Caco-2 (cell line): ENCODE data around the gene LRPPRC. TPM values are rescaled to one million over a fixed set of nuclear protein-coding genes. Genes with fewer than 3 reads are reported as not detected.
"Not testable (repeated sequence)": the region's sequence is repeated elsewhere in the genome, so short reads cannot be mapped to it uniquely, and the experiment has no call there.

Experiments
- BruUV-seq: library from RNA; stranded (reverse); fragments of 400-500 nt; replicated peaks from 2 replicates; lab custom pipeline; 2021; lab: Mats Ljungman, UMichigan
- CTCF ChIA-PET: fragments of 300-600 bp; sonication (Branson Sonifier 250); formaldehyde crosslinking; loops from one replicate; lab custom pipeline; 2022; ENCODE audit warnings: antibody characterized with exemption; lab: Charles Lee
- POLR2A ChIA-PET: fragments of 300-600 bp; sonication (Branson Sonifier 250); formaldehyde crosslinking; loops from one replicate; lab custom pipeline; 2022; ENCODE audit warnings: antibody characterized with exemption; lab: Charles Lee
- DNase-seq, 2 experiments: peaks; one replicate each; pipeline versions ENCODE4 v3.0.0 to v3.0.0-alpha.2; 2020 to 2022
- H3K27me3 ChIP-seq: replicated peaks from 2 replicates; pipeline ENCODE4 v1.6.0; 2011; ENCODE audit warnings: low read length; ENCODE audit not compliant: control insufficient read depth, insufficient read depth
- H3K36me3 ChIP-seq: 2 replicates; pipeline ENCODE4 v1.5.1; 2011; ENCODE audit warnings: low read length; ENCODE audit not compliant: control insufficient read depth, insufficient read depth
- H3K4me1 ChIP-seq: fragments of 250-450 bp; sonication (Bioruptor Pico); 2 replicates; pipeline ENCODE4 v1.5.1; 2020; ENCODE audit warnings: mild to moderate bottlenecking
- H3K4me3 ChIP-seq: 2 replicates; pipeline ENCODE4 v1.5.1; 2011; ENCODE audit warnings: low read depth, mild to moderate bottlenecking, control low read depth, low read length
- H3K9me3 ChIP-seq: fragments of 250-450 bp; sonication (Bioruptor Pico); 2 replicates; pipeline ENCODE4 v1.5.1; 2020; ENCODE audit warnings: mild to moderate bottlenecking, moderate library complexity
- H3K27ac Mint-ChIP-seq: one replicate; pipeline ENCODE4 v1.8.0; 2022; ENCODE audit warnings: mixed read lengths; ENCODE audit not compliant: unreplicated experiment
- H3K27me3 Mint-ChIP-seq: one replicate; pipeline ENCODE4 v1.8.0; 2022; ENCODE audit warnings: mixed read lengths; ENCODE audit not compliant: insufficient read depth, unreplicated experiment
- H3K36me3 Mint-ChIP-seq: one replicate; pipeline ENCODE4 v1.8.0; 2022; ENCODE audit warnings: mild to moderate bottlenecking, mixed read lengths; ENCODE audit not compliant: insufficient read depth, unreplicated experiment
- H3K4me1 Mint-ChIP-seq: one replicate; pipeline ENCODE4 v1.8.0; 2022; ENCODE audit warnings: low read depth, mixed read lengths; ENCODE audit not compliant: unreplicated experiment
- H3K4me3 Mint-ChIP-seq: one replicate; pipeline ENCODE4 v1.8.0; 2022; ENCODE audit warnings: mild to moderate bottlenecking, moderate library complexity, mixed read lengths; ENCODE audit not compliant: unreplicated experiment
- H3K9me3 Mint-ChIP-seq: one replicate; pipeline ENCODE4 v1.8.0; 2022; ENCODE audit warnings: mixed read lengths; ENCODE audit not compliant: unreplicated experiment
- CTCF ChIP-seq, 2 experiments: fragments of 200-600 bp in 1 of 2; IDR thresholded peaks; 1 replicate in 1 of 2; 2 replicates in 1 of 2; pipeline versions ENCODE4 v1.5.1 to v1.8.0; 2011 to 2022; ENCODE audit warnings: antibody characterized with exemption in 1 of 2, control low read depth in 1 of 2, inconsistent platforms in 1 of 2, low read depth in 1 of 2, low read length in 1 of 2, mild to moderate bottlenecking in 1 of 2, moderate library complexity in 1 of 2; ENCODE audit not compliant: insufficient read depth in 1 of 2, severe bottlenecking in 1 of 2, unreplicated experiment in 1 of 2
- intact Hi-C: fragments of 100-400 bp; cut with micrococcal nuclease; formaldehyde crosslinking; loops from one replicate; pipeline ENCODE4 v1.10.0; 2022; ENCODE audit not compliant: unreplicated experiment
- total RNA-seq: library from RNA; stranded (reverse); gene quantifications from 2 replicates; pipeline ENCODE4 v1.2.3, GENCODE V29; 2022

LRPPRC gene
- total RNA-seq, 1 experiment from 2014 or later, result 242 TPM

- intact Hi-C loops, result no loop called here
- no peak overlapping the region for H3K4me3 ChIP-seq
- H3K36me3 ChIP-seq, result peaks cover 1% of the 10 kb centered on the region; the same call in 1 of the 2 replicates
These were observed 68.3 kb downstream of the LRPPRC start for GRCh38 chr2:43927442-43927841.

GRCh38 chr2:43925431-43925830 is 70.4 kb downstream of the LRPPRC start:
- H3K36me3 Mint-ChIP-seq, result peaks cover 76% of the 10 kb centered on the region
- no peak overlapping the region for H3K4me3 ChIP-seq

More at GRCh38 chr2:43927442-43927841, 68.3 kb downstream of the LRPPRC start:
- Mint-ChIP-seq H3K9me3 (no peaks in the 10 kb centered on the region), H3K27me3 (no peaks in the 10 kb centered on the region), H3K27ac (no peak overlapping the region), H3K4me3 (no peak overlapping the region), H3K4me1 (no peaks in the 10 kb centered on the region), H3K36me3 (peaks cover 80% of the 10 kb centered on the region)
- no peak for TF ChIP-seq CTCF (IDR thresholded peaks at IDR 0.05; ENCODE audit: insufficient read depth in 1 of 2, low read depth in 1 of 2, low read length in 1 of 2, severe bottlenecking in 1 of 2, unreplicated experiment in 1 of 2)
- BruUV-seq, result no TSS peak
- H3K9me3 ChIP-seq, result no peaks in the 10 kb centered on the region
- POLR2A ChIA-PET, result no interaction called here
- H3K4me1 ChIP-seq, result no peaks in the 10 kb centered on the region
- CTCF ChIA-PET, result interaction anchor here (0.7 kb wide), 1 partner anchor 35 kb away, joined by 3 read pairs; no protein-coding TSS in a partner anchor
- no peak for DNase-seq
- no peaks in the 10 kb centered on the region for H3K27me3 ChIP-seq

GRCh38 chr2:43924463-43924862 is 71.3 kb downstream of the LRPPRC start:
- intact Hi-C loops, result no loop called here
- Histone ChIP-seq H3K36me3 (peaks cover 1% of the 10 kb centered on the region; the same call in 1 of the 2 replicates), H3K27me3 (no peaks in the 10 kb centered on the region), H3K9me3 (no peaks in the 10 kb centered on the region), H3K4me1 (peaks cover 2% of the 10 kb centered on the region; the same call in 1 of the 2 replicates), H3K4me3 (no peak overlapping the region)
- Mint-ChIP-seq H3K4me3 (no peak overlapping the region), H3K27me3 (no peaks in the 10 kb centered on the region), H3K9me3 (no peaks in the 10 kb centered on the region), H3K36me3 (peaks cover 75% of the 10 kb centered on the region), H3K27ac (no peak overlapping the region), H3K4me1 (no peaks in the 10 kb centered on the region)
- CTCF ChIA-PET, result no interaction called here
- no peak for TF ChIP-seq CTCF (IDR thresholded peaks at IDR 0.05; ENCODE audit: insufficient read depth in 1 of 2, low read depth in 1 of 2, low read length in 1 of 2, severe bottlenecking in 1 of 2, unreplicated experiment in 1 of 2)
- BruUV-seq, result no TSS peak
- POLR2A ChIA-PET, result no interaction called here
- no peak for DNase-seq

More at GRCh38 chr2:43925431-43925830, 70.4 kb downstream of the LRPPRC start:
- no peaks in the 10 kb centered on the region for H3K27me3 Mint-ChIP-seq
- intact Hi-C loops, result no loop called here
- no peaks in the 10 kb centered on the region for H3K9me3 ChIP-seq
- no peaks in the 10 kb centered on the region for H3K9me3 Mint-ChIP-seq
- no peak for TF ChIP-seq CTCF (IDR thresholded peaks at IDR 0.05; ENCODE audit: insufficient read depth in 1 of 2, low read depth in 1 of 2, low read length in 1 of 2, severe bottlenecking in 1 of 2, unreplicated experiment in 1 of 2)
- no peak overlapping the region for H3K4me3 Mint-ChIP-seq
- H3K36me3 ChIP-seq, result peaks cover 1% of the 10 kb centered on the region; the same call in 1 of the 2 replicates
- no peaks in the 10 kb centered on the region for H3K27me3 ChIP-seq
- no TSS peak for BruUV-seq
- DNase-seq, result no peak
- ChIA-PET CTCF (no interaction called here), POLR2A (no interaction called here)
- no peaks in the 10 kb centered on the region for H3K4me1 ChIP-seq
- H3K4me1 Mint-ChIP-seq, result no peaks in the 10 kb centered on the region
- no peak overlapping the region for H3K27ac Mint-ChIP-seq

DNA sequence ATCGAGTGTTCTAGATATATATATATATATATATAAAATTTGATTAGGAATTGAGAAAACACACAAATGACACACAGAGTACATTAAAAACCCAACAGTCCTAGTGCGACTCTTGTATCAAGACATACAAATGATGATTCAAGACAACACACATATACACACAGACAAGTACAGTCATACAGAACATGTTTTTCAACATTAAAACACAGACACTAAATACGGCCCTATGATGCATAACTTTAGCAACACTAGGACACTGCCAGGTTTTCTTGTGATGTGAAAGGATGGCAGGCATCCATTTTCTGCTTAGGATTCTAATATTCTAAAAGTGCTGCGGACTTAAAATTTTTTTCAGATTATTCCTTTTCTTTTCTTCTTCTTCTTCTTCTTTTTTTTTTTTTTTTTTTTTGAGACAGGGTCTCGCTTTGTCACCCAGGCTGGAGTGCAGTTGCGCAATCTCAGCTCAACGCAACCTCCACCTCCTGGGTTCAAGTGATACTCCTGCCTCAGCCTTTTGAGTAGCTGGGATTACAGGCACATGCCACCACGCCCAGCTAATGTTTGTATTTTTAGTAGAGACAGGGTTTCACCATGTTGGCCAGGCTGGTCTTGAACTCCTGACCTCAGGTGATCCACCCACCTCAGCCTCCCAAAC is 84.5 kb downstream of the LRPPRC start:
- H3K4me3 ChIP-seq, H3K27me3 Mint-ChIP-seq, H3K4me1 ChIP-seq, H3K9me3 ChIP-seq, DNase-seq, H3K4me3 Mint-ChIP-seq, H3K27ac Mint-ChIP-seq, H3K27me3 ChIP-seq, POLR2A ChIA-PET, CTCF ChIA-PET, H3K4me1 Mint-ChIP-seq, intact Hi-C loops, H3K36me3 ChIP-seq, H3K9me3 Mint-ChIP-seq, BruUV-seq: not testable (repeated sequence)
- peaks cover 94% of the 10 kb centered on the region for H3K36me3 Mint-ChIP-seq
